ENCODE results near the gene CHAT. TPM values are rescaled to one million over a fixed set of nuclear protein-coding genes. Genes with fewer than 3 reads are reported as not detected.
A peak's percentile ranks its signal among the peaks of the same experiment; 100 is the strongest.
"Not testable (repeated sequence)": the region's sequence is repeated elsewhere in the genome, so short reads cannot be mapped to it uniquely, and the experiment has no call there.

CHAT gene
- polyA plus RNA-seq, 5 donors: not detected

GRCh38 chr10:49652421-49653272 lies 38.8 kb downstream of the CHAT start:
- DNase-seq: no peak

GRCh38 chr10:49653273-49653929 lies 39.6 kb downstream of the CHAT start:
- no peak for DNase-seq

DNA sequence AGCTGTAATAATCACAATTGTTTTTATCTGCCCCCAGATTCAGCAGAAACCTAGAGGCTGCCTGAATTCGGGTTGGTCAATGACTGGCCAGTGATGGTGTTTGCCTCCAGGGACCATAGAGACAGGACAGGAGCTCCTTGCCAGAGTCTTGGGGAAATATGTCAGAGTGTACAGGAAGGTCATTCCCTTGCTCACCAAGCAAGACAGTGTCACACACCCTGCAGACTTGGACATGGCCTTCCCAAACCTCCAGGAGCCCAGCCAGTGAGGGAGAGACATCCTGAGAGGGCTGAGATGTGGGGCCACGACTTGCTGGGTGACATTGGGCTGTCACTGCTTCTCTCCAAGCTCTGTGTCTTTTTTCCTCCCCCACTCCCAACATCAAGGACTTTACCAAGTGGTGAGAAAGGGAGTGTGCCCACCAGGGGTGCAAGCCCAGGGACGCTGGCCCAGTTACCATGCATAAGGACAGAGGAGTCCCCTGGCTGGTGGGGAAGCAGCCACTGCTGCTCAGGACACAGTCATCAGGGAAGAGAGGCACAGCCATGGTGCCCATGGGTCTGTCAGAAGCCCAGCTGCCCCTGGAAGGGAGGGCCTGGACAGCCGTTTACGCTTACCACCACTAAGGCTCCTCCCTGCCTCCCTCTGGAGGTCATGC lies 40.3 kb downstream of the CHAT start:
- DNase-seq: no peak

DNA sequence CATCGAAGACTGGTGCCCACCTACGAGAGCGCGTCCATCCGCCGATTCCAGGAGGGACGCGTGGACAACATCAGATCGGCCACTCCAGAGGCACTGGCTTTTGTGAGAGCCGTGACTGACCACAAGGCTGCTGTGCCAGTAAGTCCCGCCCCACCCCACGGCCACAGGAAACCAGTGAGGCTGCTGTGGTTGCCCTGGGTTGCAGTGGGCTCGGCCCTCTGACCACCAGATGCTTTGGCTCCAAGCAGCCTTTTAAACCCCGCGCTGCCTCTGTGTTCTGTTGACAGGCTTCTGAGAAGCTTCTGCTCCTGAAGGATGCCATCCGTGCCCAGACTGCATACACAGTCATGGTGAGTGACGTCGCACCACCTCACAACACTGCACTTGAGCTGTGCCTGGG lies 41.3 kb downstream of the CHAT start:
- DNase-seq: no peak

- no peak for DNase-seq
These were observed 43.1 kb downstream of the CHAT start for GRCh38 chr10:49656845-49657493.

DNA sequence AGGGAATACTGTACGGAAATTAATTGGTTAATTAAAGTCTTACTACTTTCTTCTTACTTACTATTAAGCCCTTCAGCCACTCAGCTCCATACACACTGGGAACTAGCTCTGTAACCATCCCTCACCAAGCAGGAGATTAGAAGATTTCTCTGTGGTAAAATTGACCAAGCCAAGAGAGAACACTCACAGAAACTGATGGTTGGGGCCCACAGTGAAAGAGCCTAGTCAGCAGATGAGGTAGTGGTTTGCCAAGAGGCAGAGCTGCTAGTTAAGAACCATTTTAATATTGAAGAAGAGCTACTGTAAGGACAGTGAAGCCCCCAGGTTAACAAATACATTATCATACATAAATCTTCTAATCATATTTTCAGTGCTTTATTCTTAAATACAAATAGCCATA lies 43.8 kb downstream of the CHAT start:
- DNase-seq: no peak

- DNase-seq: no peak
These were observed 47.5 kb downstream of the CHAT start for GRCh38 chr10:49661140-49661856.

GRCh38 chr10:49662169-49662830 lies 48.5 kb downstream of the CHAT start:
- no peak for DNase-seq

GRCh38 chr10:49663596-49663995 lies 49.8 kb downstream of the CHAT start:
- DNase-seq: no peak

GRCh38 chr10:49664006-49664841 lies 50.4 kb downstream of the CHAT start:
- DNase-seq: no peak

- no peak for DNase-seq
These were observed 51.1 kb downstream of the CHAT start for GRCh38 chr10:49664842-49665355.

DNA sequence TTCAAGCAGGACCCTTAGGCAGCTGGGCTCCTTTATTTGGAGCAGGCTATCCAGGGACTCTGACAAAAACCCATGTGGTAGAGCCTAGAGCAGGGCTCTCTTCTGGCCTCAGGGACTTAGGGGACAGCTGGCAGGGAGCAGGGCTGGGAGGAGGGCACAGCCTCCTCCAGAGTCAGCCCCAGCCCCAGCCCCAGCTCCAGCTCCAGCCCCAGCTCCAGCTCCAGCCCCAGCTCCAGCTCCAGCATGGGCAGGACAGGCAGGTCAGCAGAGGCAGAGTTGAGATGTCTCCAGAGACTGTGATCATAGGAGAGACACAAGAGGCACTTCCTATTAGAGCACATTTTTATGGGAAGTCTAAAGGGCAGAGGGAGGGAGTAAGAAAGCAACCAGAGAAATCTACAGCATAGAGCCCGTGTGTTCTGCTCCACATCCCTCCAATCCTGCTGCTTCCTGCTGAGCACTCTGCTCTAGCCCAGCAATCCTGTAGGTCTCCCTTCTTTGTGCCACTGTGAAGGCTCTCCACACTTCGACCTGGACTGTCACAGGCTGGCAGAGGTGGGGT lies 52.3 kb downstream of the CHAT start:
- DNase-seq: no peak

DNA sequence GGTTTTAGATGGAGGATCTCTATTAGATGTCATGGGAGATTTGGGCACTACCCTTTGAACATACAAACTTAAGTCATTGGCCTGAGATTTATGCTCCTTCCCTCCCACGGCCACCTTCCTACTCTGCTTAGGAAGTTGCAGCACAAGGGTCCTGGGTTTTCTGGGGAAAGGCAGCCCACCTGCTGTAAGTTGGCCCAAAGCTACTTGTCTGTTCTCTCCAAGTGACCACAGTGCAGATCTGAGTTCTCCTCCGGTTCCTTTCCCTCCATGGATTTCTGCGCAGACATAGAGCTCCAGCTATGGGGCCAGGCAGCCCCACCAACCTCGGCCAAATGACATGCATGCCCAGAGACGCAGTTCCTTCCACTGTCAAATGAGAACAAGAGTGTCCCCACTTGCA lies 52.8 kb downstream of the CHAT start:
- no peak for DNase-seq

- DNase-seq: no peak
These were observed 54.2 kb downstream of the CHAT start for GRCh38 chr10:49667991-49668390.

GRCh38 chr10:49668684-49669083 lies 54.8 kb downstream of the CHAT start:
- DNase-seq: no peak

GRCh38 chr10:49678827-49679479 lies 65.1 kb downstream of the CHAT start:
- no peak for DNase-seq

DNA sequence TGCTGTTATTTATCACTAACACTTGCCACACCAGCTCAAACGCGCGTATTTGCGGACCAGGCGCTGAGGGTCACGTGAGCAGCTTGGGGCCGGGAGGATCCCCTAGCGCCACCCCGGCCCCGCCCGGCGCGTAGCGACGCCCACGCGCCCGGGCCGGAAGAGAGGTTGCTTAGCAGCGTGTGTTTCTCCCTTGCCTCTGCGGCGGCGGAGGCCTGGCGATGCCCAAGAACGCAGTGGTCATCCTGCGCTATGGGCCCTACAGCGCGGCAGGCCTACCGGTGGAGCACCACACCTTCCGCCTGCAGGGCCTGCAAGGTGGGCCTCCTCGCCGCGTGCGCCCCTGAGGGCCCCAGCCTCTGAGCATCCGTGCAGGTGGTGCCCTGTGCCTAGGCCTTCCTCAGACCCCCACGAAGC lies 65.7 kb downstream of the CHAT start, which contains the start of gene C10orf53:
C10orf53 (plus strand) TSS at position 172 of the 414 bp plus-strand sequence; CDS start at position 219, 47 bp downstream.
- DNase-seq: peak; percentile 28 to 35

GRCh38 chr10:49682449-49682848 lies 68.6 kb downstream of the CHAT start:
- DNase-seq: not testable (repeated sequence)

DNA sequence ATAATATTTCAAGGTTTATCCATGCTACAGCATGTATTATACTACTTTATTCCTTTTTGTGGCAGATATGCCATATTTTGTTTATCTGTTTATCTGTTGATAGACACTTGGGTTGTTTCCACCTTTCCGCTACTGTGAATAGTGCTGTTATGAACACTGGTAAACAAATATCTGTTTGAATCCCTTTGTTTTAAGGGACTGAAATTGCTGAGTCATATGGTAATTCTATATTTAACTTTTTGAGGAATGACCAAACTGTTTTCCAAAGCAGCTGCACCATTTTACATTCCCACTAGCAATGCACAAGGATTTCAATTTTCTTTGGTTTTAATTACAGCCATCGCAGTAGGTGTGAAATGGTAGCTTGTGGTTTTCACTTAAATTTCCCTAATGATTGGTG lies 69.0 kb downstream of the CHAT start:
- no peak for DNase-seq

Measured in right lung (tissue), 5 donors.